Adrenal gland (tissue), 5 donors: ENCODE measurements around the gene SCG2.

Experiments used
- POLR2A ChIP-seq, 2 donors: fragments of 450-650 bp; IDR thresholded peaks; one replicate each; pipeline ENCODE4 v1.6.1; 2017; ENCODE audit warnings: antibody characterized with exemption in 2 of 2, mild to moderate bottlenecking in 2 of 2, moderate library complexity in 1 of 2
- TF ChIP-seq, protein P1 (sequence below), 6 experiments: fragments of 450-650 bp in 4 of 6; fragments of 200-600 bp in 2 of 6; sonication (generic) in 1 of 6; IDR thresholded peaks; 1 replicate in 5 of 6; 2 replicates in 1 of 6; pipeline versions ENCODE4 v1.5.1 to v1.8.0; 2016 to 2021; ENCODE audit warnings: antibody characterized with exemption in 6 of 6, mild to moderate bottlenecking in 2 of 6, moderate library complexity in 1 of 6
- donor health status: DM: no; HTN: no; CAD: no.

GRCh38 chr2:223644136-223644535 is 42.0 kb upstream of the SCG2 start:
- TF ChIP-seq, protein P1, sequence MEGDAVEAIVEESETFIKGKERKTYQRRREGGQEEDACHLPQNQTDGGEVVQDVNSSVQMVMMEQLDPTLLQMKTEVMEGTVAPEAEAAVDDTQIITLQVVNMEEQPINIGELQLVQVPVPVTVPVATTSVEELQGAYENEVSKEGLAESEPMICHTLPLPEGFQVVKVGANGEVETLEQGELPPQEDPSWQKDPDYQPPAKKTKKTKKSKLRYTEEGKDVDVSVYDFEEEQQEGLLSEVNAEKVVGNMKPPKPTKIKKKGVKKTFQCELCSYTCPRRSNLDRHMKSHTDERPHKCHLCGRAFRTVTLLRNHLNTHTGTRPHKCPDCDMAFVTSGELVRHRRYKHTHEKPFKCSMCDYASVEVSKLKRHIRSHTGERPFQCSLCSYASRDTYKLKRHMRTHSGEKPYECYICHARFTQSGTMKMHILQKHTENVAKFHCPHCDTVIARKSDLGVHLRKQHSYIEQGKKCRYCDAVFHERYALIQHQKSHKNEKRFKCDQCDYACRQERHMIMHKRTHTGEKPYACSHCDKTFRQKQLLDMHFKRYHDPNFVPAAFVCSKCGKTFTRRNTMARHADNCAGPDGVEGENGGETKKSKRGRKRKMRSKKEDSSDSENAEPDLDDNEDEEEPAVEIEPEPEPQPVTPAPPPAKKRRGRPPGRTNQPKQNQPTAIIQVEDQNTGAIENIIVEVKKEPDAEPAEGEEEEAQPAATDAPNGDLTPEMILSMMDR (IDR thresholded peaks at IDR 0.05): no peak
- no peak for TF ChIP-seq POLR2A (IDR thresholded peaks at IDR 0.05)
